Germinal center (tissue), 1 donor: ENCODE results near the gene KDM7A.
A peak's percentile ranks its signal among the peaks of the same experiment; 100 is the strongest.

Source experiments
- DNase-seq: peaks from one replicate; pipeline ENCODE4 v3.0.0; 2012; ENCODE audit warnings: mixed read lengths, low spot score

The KDM7A gene

GRCh38 chr7:140055833-140056232 lies 121.0 kb downstream of the KDM7A start:
- DNase-seq, result no peak

DNA sequence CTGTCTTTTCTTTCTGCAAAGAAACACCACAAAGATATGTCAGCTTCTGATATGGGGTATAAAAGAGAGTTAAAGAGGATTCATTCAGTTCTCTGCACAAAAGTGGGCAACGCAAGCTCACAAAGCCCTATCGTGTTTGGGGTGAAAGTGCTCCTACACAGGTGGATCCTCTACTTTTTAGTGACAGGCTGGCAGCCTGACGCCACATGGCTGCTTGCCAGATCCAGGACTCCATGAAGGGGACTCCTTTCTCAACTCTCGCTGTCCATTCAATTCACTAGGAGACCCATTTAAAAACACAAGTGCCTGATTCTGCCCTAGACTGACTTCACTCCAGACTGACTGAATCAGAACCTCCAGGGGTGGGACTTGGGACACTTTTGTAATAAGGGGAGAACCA lies 122.0 kb downstream of the KDM7A start:
- no peak for DNase-seq

- peak; percentile 50 for DNase-seq
Observed at GRCh38 chr7:140053812-140054539, 122.8 kb downstream of the KDM7A start.

DNA sequence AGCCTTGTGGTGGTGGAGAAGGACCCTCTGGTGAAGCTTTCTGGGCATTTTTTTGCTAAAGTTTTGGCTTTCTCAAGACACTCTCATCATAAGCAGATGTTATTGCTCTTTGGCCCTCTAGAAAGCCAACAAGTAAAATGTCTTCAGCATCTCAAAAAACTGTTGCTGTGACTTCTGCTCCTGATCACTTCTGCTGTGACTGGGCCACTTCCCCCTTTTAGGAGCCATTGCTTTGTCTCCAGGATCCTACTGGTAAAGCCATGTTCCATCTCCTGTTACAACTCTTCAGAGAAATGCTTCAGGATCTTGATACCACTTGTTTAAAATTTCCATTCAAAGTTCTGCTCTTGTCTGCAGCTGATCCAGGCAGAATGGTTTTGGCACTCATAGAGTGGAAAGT lies 125.0 kb downstream of the KDM7A start:
- no peak for DNase-seq

DNA sequence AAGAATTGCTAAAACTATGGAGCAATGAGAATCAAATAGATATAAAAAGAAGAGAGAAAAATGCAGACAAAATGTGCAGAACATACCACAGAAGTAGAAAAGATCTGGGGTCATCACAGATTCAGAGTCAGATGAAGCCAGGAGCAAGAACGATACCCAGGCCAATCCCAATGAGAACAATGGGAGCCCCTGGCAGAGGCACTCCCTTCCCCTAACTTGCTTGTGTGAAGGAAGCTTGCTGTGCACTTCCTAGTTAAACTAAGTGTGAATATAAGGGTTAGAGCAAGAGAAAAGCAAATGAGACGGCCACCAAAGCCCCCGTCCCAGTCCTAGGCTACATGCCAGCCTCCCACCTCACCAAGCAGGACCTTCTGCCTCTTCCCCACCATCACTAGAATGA lies 126.7 kb downstream of the KDM7A start:
- DNase-seq, result no peak

DNA sequence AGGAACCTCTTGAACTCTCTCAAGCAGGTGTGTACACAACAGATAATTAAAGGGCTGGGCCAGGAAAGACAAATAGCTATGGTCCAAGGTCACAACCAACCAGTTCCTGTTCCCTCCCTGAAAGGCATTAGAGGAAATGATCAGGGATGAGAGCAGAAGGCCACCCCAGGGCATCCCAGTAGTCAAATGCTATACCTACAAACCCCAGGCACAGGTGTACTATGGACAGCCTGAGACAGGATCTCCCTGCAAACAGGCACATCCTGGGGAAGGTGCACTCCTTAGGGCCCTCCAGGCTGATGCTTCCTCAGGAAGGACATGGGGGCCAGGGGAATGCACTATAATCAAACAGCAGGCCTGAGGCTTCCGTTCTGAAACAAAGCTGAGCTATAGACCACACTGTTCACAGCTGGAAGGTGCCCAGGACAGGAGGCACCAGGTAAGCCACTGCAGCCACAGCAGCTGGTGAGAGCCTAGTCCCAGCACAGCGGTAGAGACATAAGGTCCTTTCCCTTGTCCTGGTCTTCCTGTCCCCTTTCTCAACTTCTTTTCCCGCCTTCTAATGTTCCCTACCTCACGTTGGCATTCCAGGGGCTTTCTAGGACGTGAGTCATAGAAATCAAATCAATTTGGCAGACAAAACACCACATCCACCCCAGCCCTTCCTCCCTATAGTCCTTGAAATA lies 127.3 kb downstream of the KDM7A start:
- DNase-seq, result no peak

DNA sequence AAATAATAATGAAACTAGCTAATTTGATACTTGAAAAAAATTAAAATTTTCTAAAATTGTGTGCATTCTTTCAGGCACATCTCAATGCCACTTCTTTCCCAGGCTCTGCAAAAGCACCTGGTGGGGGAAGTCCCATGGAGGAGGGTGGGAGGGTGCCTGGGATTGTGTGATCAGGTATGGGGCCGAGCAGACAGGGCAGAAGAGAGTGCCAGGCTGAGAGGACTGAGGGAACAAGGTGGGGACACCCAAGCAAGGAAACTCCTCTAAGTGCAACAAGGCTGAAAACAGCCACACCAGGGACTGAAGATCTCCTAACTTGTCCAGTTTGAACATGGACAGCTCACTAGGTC lies 127.8 kb downstream of the KDM7A start:
- DNase-seq, result no peak

- no peak for DNase-seq
Observed at GRCh38 chr7:140048138-140048537, 128.6 kb downstream of the KDM7A start.

GRCh38 chr7:140047197-140047596 lies 129.6 kb downstream of the KDM7A start:
- DNase-seq, result no peak

GRCh38 chr7:140045697-140046096 lies 131.1 kb downstream of the KDM7A start:
- no peak for DNase-seq

DNA sequence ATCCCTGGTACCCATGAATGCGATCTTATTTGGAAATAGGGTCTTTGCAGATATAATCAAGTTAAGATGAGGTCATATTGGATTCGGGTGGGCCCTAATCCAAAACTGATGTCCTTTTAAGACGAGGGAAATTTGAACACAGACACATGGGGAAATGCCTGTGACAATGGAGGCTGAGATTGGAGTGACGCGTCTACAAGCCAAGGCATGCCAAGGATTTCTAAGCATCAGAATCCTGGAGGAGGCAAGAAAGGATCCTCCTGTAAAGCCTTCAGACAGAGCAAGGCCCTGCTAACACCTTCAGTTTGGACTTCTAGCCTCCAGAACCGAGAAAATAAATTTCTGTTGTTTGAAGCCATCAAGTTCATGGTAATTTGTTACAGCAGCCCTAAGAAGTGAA lies 132.5 kb downstream of the KDM7A start:
- DNase-seq, result no peak

DNA sequence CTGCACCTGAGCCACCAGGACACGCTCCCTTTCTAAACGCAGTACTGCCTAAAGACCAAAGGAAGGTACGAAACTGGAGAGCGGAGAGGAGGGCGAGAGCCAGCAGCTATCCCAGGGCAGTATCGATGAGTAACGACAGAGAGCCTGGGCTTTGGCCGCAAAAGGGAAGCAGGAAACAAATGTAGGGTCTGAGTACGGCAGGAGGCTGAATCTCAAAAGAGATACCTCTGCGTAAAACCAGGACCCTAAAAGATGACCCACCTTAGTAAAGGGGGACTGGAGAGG lies 134.5 kb downstream of the KDM7A start:
- DNase-seq, result no peak

DNA sequence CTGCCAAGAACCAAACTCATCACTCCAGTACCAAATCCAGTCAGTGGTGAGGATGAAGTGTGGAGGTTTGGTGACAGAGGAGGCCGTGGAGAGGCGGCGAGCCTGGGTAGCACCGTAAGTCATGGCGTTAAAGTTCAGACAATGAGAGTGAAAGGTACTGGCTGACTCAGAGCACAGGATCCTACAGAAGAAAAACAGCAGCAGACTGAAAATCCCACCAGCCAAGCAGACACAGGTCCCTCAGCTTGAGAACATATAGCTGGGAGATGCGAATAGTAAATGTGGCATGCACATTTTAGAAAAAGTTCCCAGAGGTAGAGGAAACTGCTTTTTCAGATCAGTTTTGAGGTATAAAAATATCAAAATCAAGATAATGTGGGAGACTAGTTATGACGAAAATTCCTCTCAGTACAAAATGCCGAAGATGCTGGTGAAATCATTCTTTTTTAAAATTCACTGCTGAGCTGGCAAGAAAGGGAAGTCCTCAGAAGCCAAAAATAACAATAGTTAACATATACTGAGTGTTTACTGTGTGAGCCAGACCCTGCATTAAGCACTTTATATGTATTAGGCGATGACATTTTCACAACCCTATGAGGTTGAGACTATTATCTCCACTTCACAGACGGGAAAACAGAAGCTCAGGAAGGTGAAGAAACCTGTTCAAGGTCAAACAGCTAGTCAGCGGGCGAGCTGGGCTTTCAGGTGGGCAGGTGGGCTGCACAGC lies 135.0 kb downstream of the KDM7A start:
- no peak for DNase-seq

- DNase-seq, result no peak
Observed at GRCh38 chr7:140039896-140040295, 136.9 kb downstream of the KDM7A start.

DNA sequence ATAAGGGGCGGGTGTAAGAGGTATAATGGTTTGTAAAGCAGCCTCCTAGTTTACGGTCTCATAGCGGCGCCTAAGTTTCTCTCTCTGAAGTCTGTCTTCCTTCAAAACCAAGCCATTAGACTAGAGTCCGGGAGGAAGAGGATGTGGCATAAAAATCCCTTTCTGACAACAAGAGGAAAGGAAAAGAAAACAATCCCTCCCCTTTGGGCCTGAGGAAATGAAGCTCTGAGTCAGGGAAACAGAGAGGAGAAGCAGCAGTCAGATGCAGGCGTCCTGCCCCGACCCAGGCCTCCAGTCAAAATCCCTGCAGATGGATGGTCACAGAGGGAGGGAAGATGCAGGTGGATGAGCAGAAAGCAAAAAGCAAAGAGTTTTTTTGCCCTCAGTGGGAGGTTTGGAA lies 137.7 kb downstream of the KDM7A start:
- DNase-seq, result no peak

DNA sequence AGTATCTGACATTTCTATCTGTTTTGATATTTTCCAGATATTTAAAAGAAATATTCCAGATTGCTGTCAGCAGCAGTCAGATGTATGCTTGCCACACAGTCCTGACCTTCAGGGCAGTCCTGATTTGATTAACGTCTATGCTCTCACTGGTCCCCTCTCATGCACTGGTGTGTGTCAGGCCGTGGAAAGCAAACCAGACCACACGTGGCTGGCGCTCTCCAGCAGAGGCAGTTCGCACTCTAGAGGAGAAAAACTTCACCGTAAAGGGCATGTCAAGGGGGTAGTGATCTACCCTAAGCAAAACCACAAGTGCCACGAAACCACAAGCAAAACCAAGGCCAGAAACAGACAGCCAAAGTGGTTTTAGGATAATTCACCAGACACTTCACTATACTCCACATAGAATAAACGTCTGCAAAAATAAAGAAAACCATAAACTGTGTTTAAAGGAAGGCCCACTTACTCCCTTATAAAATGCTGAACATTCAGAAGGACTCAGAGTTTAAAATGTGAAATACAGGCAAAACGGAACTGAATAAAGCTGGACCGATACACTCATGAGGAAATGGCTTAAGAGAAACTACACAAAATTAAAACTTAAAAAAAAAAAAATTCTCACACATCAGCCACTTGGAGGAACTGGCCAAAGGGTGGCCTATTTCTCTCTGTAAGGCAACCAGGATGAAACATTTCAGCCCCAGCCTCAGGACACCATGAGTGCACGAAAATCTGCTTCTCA lies 140.4 kb downstream of the KDM7A start:
- DNase-seq, result no peak

GRCh38 chr7:140035400-140036223 lies 141.2 kb downstream of the KDM7A start:
- no peak for DNase-seq
